Measurements from ENCODE around the gene OCSTAMP. TPM values are rescaled to one million over a fixed set of nuclear protein-coding genes. Genes with fewer than 3 reads are reported as not detected.

The OCSTAMP gene
- polyA plus RNA-seq, 1 donor (not counting 4 experiments of a cell fraction or from before 2014, with no cell fraction given): not detected

GRCh38 chr20:46566125-46566524 is 15.7 kb upstream of the OCSTAMP start:
- H3K9me1 ChIP-seq (ENCODE audit: control insufficient read depth, extremely low read depth, insufficient read depth, low read length): no peaks in the 10 kb centered on the region
- H3K27me3 ChIP-seq (ENCODE audit: control insufficient read depth, extremely low read depth, insufficient read depth, low read length): no peaks in the 10 kb centered on the region
- no peak overlapping the region for H3K4me2 ChIP-seq (ENCODE audit: control insufficient read depth, extremely low read depth, insufficient read depth, low read depth, low read length)
- no peak overlapping the region for H3K9ac ChIP-seq (ENCODE audit: control insufficient read depth, extremely low read depth, insufficient read depth, low read length)
- FAIRE-seq: no peak
- no peak overlapping the region for H2AFZ ChIP-seq (ENCODE audit: control insufficient read depth, low read length)
- H3K4me1 ChIP-seq (ENCODE audit: control insufficient read depth, extremely low read depth, insufficient read depth, low read length): no peaks in the 10 kb centered on the region
- no peaks in the 10 kb centered on the region for H3K9me3 ChIP-seq (ENCODE audit: control insufficient read depth, low read depth, low read length)
- H3K79me2 ChIP-seq (ENCODE audit: control insufficient read depth, insufficient read depth, low read length): no peaks in the 10 kb centered on the region
- TF ChIP-seq EZH2 (IDR thresholded peaks at IDR 0.05; ENCODE audit: low read length) (no peak), CTCF (optimal IDR thresholded peaks at IDR 0.05 in 1 of 3, IDR thresholded peaks at IDR 0.05 in 1 of 3, conservative IDR thresholded peaks at IDR 0.05 in 1 of 3; ENCODE audit: extremely low read depth in 1 of 3, insufficient read depth in 2 of 3, low read length in 3 of 3) (no peak)
- H3K4me3 ChIP-seq (ENCODE audit: control insufficient read depth in 2 of 3, extremely low read depth in 1 of 3, insufficient read depth in 2 of 3, low read depth in 1 of 3, low read length in 3 of 3): no peak overlapping the region
- H3K36me3 ChIP-seq (ENCODE audit: control insufficient read depth in 2 of 2, extremely low read depth in 1 of 2, insufficient read depth in 2 of 2, low read length in 2 of 2): no peaks in the 10 kb centered on the region
- no peaks in the 10 kb centered on the region for H4K20me1 ChIP-seq (ENCODE audit: control insufficient read depth, extremely low read depth, insufficient read depth, low read length)
- dilution Hi-C loops (cut with MboI; ENCODE audit: extremely low pct_ligation_motif_present, low sequenced_read_pairs): no loop called here
- no peak overlapping the region for H3K27ac ChIP-seq (ENCODE audit: control insufficient read depth, insufficient read depth, low read length)
- DNase-seq (ENCODE audit: low read depth, low spot score): no peak

- Histone ChIP-seq H3K4me2 (ENCODE audit: control insufficient read depth, extremely low read depth, insufficient read depth, low read depth, low read length) (no peak overlapping the region), H3K27ac (ENCODE audit: control insufficient read depth, insufficient read depth, low read length) (no peak overlapping the region), H3K4me3 (ENCODE audit: control insufficient read depth in 2 of 3, extremely low read depth in 1 of 3, insufficient read depth in 2 of 3, low read depth in 1 of 3, low read length in 3 of 3) (no peak overlapping the region), H3K27me3 (ENCODE audit: control insufficient read depth, extremely low read depth, insufficient read depth, low read length) (no peaks in the 10 kb centered on the region), H3K36me3 (ENCODE audit: control insufficient read depth in 2 of 2, extremely low read depth in 1 of 2, insufficient read depth in 2 of 2, low read length in 2 of 2) (no peaks in the 10 kb centered on the region), H3K9ac (ENCODE audit: control insufficient read depth, extremely low read depth, insufficient read depth, low read length) (no peak overlapping the region), H3K9me1 (ENCODE audit: control insufficient read depth, extremely low read depth, insufficient read depth, low read length) (no peaks in the 10 kb centered on the region), H4K20me1 (ENCODE audit: control insufficient read depth, extremely low read depth, insufficient read depth, low read length) (no peaks in the 10 kb centered on the region), H3K79me2 (ENCODE audit: control insufficient read depth, insufficient read depth, low read length) (no peaks in the 10 kb centered on the region), H3K4me1 (ENCODE audit: control insufficient read depth, extremely low read depth, insufficient read depth, low read length) (no peaks in the 10 kb centered on the region), H2AFZ (ENCODE audit: control insufficient read depth, low read length) (no peak overlapping the region), H3K9me3 (ENCODE audit: control insufficient read depth, low read depth, low read length) (no peaks in the 10 kb centered on the region)
- FAIRE-seq (no peak), DNase-seq (ENCODE audit: low read depth, low spot score) (no peak)
- TF ChIP-seq CTCF (optimal IDR thresholded peaks at IDR 0.05 in 1 of 3, IDR thresholded peaks at IDR 0.05 in 1 of 3, conservative IDR thresholded peaks at IDR 0.05 in 1 of 3; ENCODE audit: extremely low read depth in 1 of 3, insufficient read depth in 2 of 3, low read length in 3 of 3) (no peak), EZH2 (IDR thresholded peaks at IDR 0.05; ENCODE audit: low read length) (no peak)
- dilution Hi-C loops (cut with MboI; ENCODE audit: extremely low pct_ligation_motif_present, low sequenced_read_pairs): no loop called here
Measured at GRCh38 chr20:46564241-46564957, 13.9 kb upstream of the OCSTAMP start.

Measured in keratinocyte (primary cell).